Upper lobe of left lung (tissue), 6 donors: ENCODE data around the gene KIF23. TPM values are rescaled to one million over a fixed set of nuclear protein-coding genes. Genes with fewer than 3 reads are reported as not detected.

Source experiments
- ATAC-seq, 2 donors: fragments of 200-7000 bp; cut with Tn5 transposase; one replicate each; pipeline ENCODE4 v1.9.1; 2022; ENCODE audit warnings: mild to moderate bottlenecking in 2 of 2, moderate library complexity in 2 of 2; ENCODE audit not compliant: low FRiP score in 2 of 2
- DNase-seq, 2 donors: peaks; one replicate each; pipeline ENCODE4 v3.0.0-alpha.2; 2019 to 2020
- H3K27ac ChIP-seq, 4 donors: fragments of 200-600 bp; sonication (generic); one replicate each; pipeline ENCODE4 v1.5.1; 2016 to 2019
- H3K27me3 ChIP-seq, 4 donors: fragments of 200-600 bp; sonication (generic); one replicate each; pipeline ENCODE4 v1.5.1; 2017 to 2019
- H3K36me3 ChIP-seq, 4 donors: fragments of 200-600 bp; sonication (generic); one replicate each; pipeline ENCODE4 v1.5.1; 2016 to 2019
- H3K4me1 ChIP-seq, 4 donors: fragments of 200-600 bp; sonication (generic); one replicate each; pipeline ENCODE4 v1.5.1; 2018 to 2019
- H3K4me3 ChIP-seq, 4 donors: fragments of 200-600 bp; sonication (generic); one replicate each; pipeline ENCODE4 v1.5.1; 2017 to 2019; ENCODE audit warnings: mild to moderate bottlenecking in 2 of 4, moderate library complexity in 1 of 4
- H3K9me3 ChIP-seq, 4 donors: fragments of 200-600 bp; sonication (generic); one replicate each; pipeline ENCODE4 v1.5.1; 2018 to 2019
- EP300 ChIP-seq, 4 donors: sonication (generic); formaldehyde crosslinking; IDR thresholded peaks; one replicate each; pipeline ENCODE4 v1.5.1; 2017; ENCODE audit warnings: antibody characterized with exemption in 4 of 4, control low read depth in 2 of 4
- POLR2A ChIP-seq, 4 donors: fragments of 450-650 bp; IDR thresholded peaks; one replicate each; pipeline ENCODE4 v1.5.1; 2016 to 2017; ENCODE audit warnings: antibody characterized with exemption in 4 of 4, mild to moderate bottlenecking in 2 of 4
- POLR2AphosphoS5 ChIP-seq, 2 donors: sonication (generic); formaldehyde crosslinking; IDR thresholded peaks; one replicate each; pipeline ENCODE4 v1.5.1; 2017; ENCODE audit warnings: antibody characterized with exemption in 2 of 2
- WGBS, 2 donors: methylation state at CpG; one replicate each; pipeline ENCODE4 v1.1.5; 2017 to 2018; 5-methylcytosine and 5-hydroxymethylcytosine counted together
- total RNA-seq, 6 donors: library from RNA; depleted of rRNA in 4 of 6; stranded (reverse); fragments of >200 nt in 4 of 6; gene quantifications; one replicate each; pipeline versions ENCODE4 v1.1.0 to v1.2.1, GENCODE V29; 2016 to 2021
- TF ChIP-seq, protein P1 (sequence below), 6 experiments: fragments of 450-650 bp in 4 of 6; fragments of 200-600 bp in 2 of 6; sonication (generic) in 2 of 6; IDR thresholded peaks; one replicate each; pipeline ENCODE4 v1.5.1; 2016 to 2019; ENCODE audit warnings: antibody characterized with exemption in 6 of 6
- donor health status: DM: no; HTN: no; CAD: no; lungs with moderate emphysema.
- donor health status: DM: no; HTN: yes; CAD: no; lungs with severe emphysema.

Gene KIF23
- total RNA-seq, 6 donors from 2014 or later: 1.0 to 6.7 (median 3.7) TPM

DNA sequence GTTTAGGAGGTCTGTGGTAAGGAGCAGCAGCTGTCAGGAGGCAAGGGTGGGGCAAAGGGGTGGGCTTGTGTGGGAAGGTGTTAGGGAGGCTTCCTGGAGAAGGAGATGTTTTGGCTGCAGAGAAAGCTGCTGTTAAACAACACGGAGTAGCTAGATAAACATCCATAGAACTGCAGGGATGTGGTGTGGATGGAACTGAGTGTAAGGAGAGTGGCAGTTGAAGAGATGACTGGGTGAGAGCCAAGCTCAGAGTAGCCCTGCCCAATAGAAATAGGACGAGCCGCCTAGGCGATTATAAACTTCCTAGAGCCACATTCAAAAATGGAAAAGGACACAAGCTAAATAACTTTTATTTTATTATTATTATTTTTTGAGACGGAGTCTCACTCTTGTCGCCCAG is 58.4 kb downstream of the KIF23 start:
- no peaks in the 10 kb centered on the region for H3K27me3 ChIP-seq
- TF ChIP-seq EP300 (IDR thresholded peaks at IDR 0.05) (no peak), POLR2A (IDR thresholded peaks at IDR 0.05) (no peak), POLR2AphosphoS5 (IDR thresholded peaks at IDR 0.05) (peak in 1 of 2 donors; percentile 8)
- TF ChIP-seq, protein P1, sequence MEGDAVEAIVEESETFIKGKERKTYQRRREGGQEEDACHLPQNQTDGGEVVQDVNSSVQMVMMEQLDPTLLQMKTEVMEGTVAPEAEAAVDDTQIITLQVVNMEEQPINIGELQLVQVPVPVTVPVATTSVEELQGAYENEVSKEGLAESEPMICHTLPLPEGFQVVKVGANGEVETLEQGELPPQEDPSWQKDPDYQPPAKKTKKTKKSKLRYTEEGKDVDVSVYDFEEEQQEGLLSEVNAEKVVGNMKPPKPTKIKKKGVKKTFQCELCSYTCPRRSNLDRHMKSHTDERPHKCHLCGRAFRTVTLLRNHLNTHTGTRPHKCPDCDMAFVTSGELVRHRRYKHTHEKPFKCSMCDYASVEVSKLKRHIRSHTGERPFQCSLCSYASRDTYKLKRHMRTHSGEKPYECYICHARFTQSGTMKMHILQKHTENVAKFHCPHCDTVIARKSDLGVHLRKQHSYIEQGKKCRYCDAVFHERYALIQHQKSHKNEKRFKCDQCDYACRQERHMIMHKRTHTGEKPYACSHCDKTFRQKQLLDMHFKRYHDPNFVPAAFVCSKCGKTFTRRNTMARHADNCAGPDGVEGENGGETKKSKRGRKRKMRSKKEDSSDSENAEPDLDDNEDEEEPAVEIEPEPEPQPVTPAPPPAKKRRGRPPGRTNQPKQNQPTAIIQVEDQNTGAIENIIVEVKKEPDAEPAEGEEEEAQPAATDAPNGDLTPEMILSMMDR (IDR thresholded peaks at IDR 0.05): no peak
- H3K4me3 ChIP-seq: no peak overlapping the region
- H3K9me3 ChIP-seq: no peaks in the 10 kb centered on the region
- DNase-seq (no peak), ATAC-seq (no peak)
- no peaks in the 10 kb centered on the region for H3K36me3 ChIP-seq
- H3K27ac ChIP-seq: no peak overlapping the region
- 71 to 83% methylated on average over 6 of the region's 6 CpGs for WGBS, 2 donors
- peaks cover 6 to 20% (median 13%) of the 10 kb centered on the region in 4 donors for H3K4me1 ChIP-seq

- H3K36me3 ChIP-seq: no peaks in the 10 kb centered on the region
- ATAC-seq (no peak), DNase-seq (no peak)
- TF ChIP-seq POLR2A (IDR thresholded peaks at IDR 0.05) (no peak), POLR2AphosphoS5 (IDR thresholded peaks at IDR 0.05) (no peak), EP300 (IDR thresholded peaks at IDR 0.05) (no peak)
- TF ChIP-seq, protein P1 (IDR thresholded peaks at IDR 0.05): no peak
- peaks cover 0 to 8% (median 2%) of the 10 kb centered on the region in 4 donors for H3K4me1 ChIP-seq
- WGBS, 2 donors: 76 to 80% methylated on average over 5 of the region's 5 CpGs
- H3K27me3 ChIP-seq: no peaks in the 10 kb centered on the region
- no peaks in the 10 kb centered on the region for H3K9me3 ChIP-seq
- H3K4me3 ChIP-seq: no peak overlapping the region
- no peak overlapping the region for H3K27ac ChIP-seq
Measured at GRCh38 chr15:69474291-69474690, 60.1 kb downstream of the KIF23 start.

GRCh38 chr15:69474846-69475455 is 60.8 kb downstream of the KIF23 start:
- H3K4me1 ChIP-seq: peaks cover 0 to 4% (median 0%) of the 10 kb centered on the region in 4 donors
- no peak for ATAC-seq
- no peak overlapping the region for H3K27ac ChIP-seq
- TF ChIP-seq EP300 (IDR thresholded peaks at IDR 0.05): no peak
- TF ChIP-seq, protein P1 (IDR thresholded peaks at IDR 0.05): peak in 1 of 6 experiments; percentile 31
- DNase-seq: no peak
- H3K27me3 ChIP-seq: no peaks in the 10 kb centered on the region
- no peaks in the 10 kb centered on the region for H3K36me3 ChIP-seq
- WGBS, 2 donors: 76 to 79% methylated on average over 7 of the region's 7 CpGs
- H3K4me3 ChIP-seq: no peak overlapping the region
- H3K9me3 ChIP-seq: no peaks in the 10 kb centered on the region

- H3K27ac ChIP-seq: no peak overlapping the region
- no peaks in the 10 kb centered on the region for H3K9me3 ChIP-seq
- H3K27me3 ChIP-seq: no peaks in the 10 kb centered on the region
- ATAC-seq (peak; percentile 89 to 93), DNase-seq (peak in 1 of 2 donors; percentile 81)
- no peak overlapping the region for H3K4me3 ChIP-seq
- 40 to 42% methylated on average over 8 of the region's 8 CpGs for WGBS, 2 donors
- H3K36me3 ChIP-seq: no peaks in the 10 kb centered on the region
- peaks cover 0 to 4% (median 0%) of the 10 kb centered on the region in 4 donors for H3K4me1 ChIP-seq
- no peak for TF ChIP-seq POLR2AphosphoS5 (IDR thresholded peaks at IDR 0.05)
- TF ChIP-seq, protein P1 (IDR thresholded peaks at IDR 0.05): peak; percentile 86 to 97 (median 94)
- TF ChIP-seq POLR2A (IDR thresholded peaks at IDR 0.05): no peak
Measured at GRCh38 chr15:69475769-69476358, 61.7 kb downstream of the KIF23 start.
